ENCODE data around the gene AAK1.

DNA sequence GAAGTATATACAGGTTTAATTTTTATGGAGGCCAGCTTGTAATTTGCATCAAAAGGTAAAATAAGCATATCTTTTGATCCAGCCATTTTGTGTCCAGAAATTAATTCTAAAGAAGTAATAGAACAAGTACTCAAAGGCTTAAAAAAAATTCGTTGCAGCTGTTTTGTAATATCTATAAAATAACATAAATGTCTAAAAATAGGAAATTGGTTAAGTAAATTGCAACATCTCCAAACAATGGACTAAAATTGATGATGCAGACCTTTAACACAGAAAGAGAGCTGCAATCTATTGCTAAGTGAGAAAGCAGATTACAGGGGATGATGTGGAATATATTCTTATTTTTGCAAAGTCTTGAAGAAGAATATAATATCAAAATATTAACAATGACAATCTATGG lies 19.4 kb downstream of the AAK1 start:
- TF ChIP-seq, protein P1, sequence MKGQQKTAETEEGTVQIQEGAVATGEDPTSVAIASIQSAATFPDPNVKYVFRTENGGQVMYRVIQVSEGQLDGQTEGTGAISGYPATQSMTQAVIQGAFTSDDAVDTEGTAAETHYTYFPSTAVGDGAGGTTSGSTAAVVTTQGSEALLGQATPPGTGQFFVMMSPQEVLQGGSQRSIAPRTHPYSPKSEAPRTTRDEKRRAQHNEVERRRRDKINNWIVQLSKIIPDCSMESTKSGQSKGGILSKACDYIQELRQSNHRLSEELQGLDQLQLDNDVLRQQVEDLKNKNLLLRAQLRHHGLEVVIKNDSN (IDR thresholded peaks at IDR 0.05): no peak
- TF ChIP-seq CREB1 (IDR thresholded peaks at IDR 0.05; ENCODE audit: low read depth) (no peak), EP300 (IDR thresholded peaks at IDR 0.05; ENCODE audit: borderline replicate concordance) (no peak), TAF1 (IDR thresholded peaks at IDR 0.05; ENCODE audit: low read depth) (no peak), RAD21 (IDR thresholded peaks at IDR 0.05; ENCODE audit: low read depth) (no peak), FOXM1 (IDR thresholded peaks at IDR 0.05; ENCODE audit: borderline replicate concordance, low read depth) (no peak), YY1 (IDR thresholded peaks at IDR 0.05; ENCODE audit: low read depth) (no peak), TCF12 (IDR thresholded peaks at IDR 0.05; ENCODE audit: low read depth) (no peak), CEBPB (IDR thresholded peaks at IDR 0.05) (no peak), EGR1 (IDR thresholded peaks at IDR 0.05) (no peak), NFIC (IDR thresholded peaks at IDR 0.05) (no peak)
- TF ChIP-seq, protein P2, sequence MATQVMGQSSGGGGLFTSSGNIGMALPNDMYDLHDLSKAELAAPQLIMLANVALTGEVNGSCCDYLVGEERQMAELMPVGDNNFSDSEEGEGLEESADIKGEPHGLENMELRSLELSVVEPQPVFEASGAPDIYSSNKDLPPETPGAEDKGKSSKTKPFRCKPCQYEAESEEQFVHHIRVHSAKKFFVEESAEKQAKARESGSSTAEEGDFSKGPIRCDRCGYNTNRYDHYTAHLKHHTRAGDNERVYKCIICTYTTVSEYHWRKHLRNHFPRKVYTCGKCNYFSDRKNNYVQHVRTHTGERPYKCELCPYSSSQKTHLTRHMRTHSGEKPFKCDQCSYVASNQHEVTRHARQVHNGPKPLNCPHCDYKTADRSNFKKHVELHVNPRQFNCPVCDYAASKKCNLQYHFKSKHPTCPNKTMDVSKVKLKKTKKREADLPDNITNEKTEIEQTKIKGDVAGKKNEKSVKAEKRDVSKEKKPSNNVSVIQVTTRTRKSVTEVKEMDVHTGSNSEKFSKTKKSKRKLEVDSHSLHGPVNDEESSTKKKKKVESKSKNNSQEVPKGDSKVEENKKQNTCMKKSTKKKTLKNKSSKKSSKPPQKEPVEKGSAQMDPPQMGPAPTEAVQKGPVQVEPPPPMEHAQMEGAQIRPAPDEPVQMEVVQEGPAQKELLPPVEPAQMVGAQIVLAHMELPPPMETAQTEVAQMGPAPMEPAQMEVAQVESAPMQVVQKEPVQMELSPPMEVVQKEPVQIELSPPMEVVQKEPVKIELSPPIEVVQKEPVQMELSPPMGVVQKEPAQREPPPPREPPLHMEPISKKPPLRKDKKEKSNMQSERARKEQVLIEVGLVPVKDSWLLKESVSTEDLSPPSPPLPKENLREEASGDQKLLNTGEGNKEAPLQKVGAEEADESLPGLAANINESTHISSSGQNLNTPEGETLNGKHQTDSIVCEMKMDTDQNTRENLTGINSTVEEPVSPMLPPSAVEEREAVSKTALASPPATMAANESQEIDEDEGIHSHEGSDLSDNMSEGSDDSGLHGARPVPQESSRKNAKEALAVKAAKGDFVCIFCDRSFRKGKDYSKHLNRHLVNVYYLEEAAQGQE (IDR thresholded peaks at IDR 0.05; ENCODE audit: low read depth): no peak

Measured in Ishikawa (cell line).